ENCODE results near the gene CYTH3.

CYTH3 gene

GRCh38 chr7:6260291-6261187 lies 11.9 kb downstream of the CYTH3 start:
- H3K27ac ChIP-seq = peak overlapping the region in 20 of 21 experiments; percentile 1 to 86 (median 64)

GRCh38 chr7:6259257-6259656 lies 13.2 kb downstream of the CYTH3 start:
- peak overlapping the region in 13 of 21 experiments; percentile 3 to 78 (median 40) for H3K27ac ChIP-seq

More at GRCh38 chr7:6260291-6261187, 11.9 kb downstream of the CYTH3 start:
- no peak overlapping the region for H3K4me3 ChIP-seq

DNA sequence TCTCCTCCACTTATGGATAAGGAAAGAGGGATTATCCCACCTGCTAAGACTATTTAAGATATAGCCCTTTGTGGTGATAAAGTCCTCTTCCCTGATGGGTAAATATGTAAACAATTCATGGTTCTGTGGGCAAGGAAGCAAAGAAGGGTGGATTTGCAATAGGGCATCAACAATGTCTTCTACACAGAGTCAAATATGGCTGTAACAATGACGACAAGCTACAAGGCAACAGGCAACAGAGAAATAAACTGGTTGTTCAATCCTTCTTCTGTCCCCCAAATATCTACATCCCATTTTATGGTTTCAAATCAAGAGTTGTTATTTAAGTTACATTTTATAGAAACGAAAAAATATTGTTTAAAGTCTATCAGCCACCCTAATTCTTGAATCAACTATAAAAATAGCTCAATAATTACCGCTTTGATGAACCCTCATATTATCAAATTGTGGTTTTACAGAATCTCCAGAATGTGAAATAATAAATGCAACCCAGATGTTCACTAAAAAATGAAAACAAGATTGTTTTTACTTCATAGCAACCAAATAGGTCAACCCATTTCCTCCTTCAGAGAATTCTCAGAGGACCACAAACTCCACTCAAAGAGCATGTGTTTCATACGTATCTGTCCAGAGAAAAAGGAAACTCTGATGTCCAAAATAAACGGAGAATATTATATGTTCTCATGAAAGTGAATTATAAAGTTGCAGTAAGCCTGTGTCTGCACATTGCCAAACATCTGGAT lies 13.8 kb downstream of the CYTH3 start:
- no peak overlapping the region for H3K4me3 ChIP-seq
- H3K27ac ChIP-seq = peak overlapping the region in 17 of 21 experiments; percentile 1 to 81 (median 39)

More at GRCh38 chr7:6259257-6259656, 13.2 kb downstream of the CYTH3 start:
- no peak overlapping the region for H3K4me3 ChIP-seq

DNA sequence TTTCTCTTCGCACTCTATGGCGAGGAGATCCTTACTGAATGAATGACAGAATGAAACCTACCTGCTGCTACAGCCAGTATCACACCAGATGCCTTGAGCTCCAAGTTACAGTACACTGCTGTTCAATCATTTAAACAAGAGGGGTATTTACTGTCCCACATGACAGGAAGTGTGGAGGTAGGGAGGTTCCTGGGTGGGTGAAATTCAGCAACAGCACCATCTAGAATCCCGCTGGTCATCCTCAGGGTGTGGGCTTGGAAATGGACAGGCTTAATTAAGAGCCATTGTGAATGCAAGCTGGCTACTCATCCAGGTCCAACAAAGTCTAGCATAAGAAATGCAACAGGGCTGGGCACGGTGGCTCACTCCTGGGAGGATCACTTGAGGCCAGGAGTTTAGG lies 14.7 kb downstream of the CYTH3 start:
- Histone ChIP-seq H3K27ac (peak overlapping the region in 15 of 21 experiments; percentile 1 to 81 (median 32)), H3K4me3 (no peak overlapping the region)

- Histone ChIP-seq H3K4me3 (no peak overlapping the region), H3K27ac (peak overlapping the region in 16 of 21 experiments; percentile 1 to 81 (median 46))
Measured at GRCh38 chr7:6256677-6257535, 15.5 kb downstream of the CYTH3 start.

DNA sequence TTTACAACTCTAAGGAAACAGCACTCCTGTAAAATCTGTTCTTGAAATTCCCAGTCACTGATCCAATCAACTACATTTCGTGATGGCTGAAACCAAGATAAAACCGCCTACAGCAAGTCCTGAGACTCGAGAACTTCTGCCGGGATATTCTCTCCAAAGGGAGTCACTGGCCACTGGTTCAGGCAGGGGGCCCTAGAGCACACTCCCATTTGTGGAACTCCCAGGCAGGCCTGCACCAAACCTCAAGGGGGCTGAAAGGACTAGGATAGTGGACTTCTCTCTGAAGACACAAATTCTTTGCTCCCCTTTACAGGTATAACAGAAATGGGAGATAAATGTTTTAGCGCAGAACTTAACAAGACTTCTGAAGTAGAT lies 16.3 kb downstream of the CYTH3 start:
- no peak overlapping the region for H3K4me3 ChIP-seq
- peak overlapping the region in 19 of 21 experiments; percentile 1 to 81 (median 39) for H3K27ac ChIP-seq

DNA sequence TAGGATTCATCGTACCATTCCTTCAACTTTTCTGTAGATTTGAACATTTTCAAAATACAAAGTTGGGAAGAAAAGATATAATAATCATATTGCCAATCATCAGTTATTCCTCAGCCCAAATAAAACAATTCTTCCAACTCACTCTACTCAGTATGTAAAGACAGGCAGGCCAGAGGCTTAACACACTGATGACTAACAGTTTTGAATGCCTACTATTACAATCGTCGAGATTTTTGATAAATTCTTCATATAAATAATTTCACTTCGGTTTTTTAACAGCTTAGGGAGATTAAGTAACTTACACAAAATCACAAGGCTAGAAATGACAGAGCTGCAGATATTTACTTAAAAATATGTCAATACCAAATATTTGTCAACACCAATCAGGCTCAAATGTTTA lies 17.6 kb downstream of the CYTH3 start:
- no peak overlapping the region for H3K4me3 ChIP-seq
- peak overlapping the region in 3 of 21 experiments; percentile 7 to 81 (median 11) for H3K27ac ChIP-seq

DNA sequence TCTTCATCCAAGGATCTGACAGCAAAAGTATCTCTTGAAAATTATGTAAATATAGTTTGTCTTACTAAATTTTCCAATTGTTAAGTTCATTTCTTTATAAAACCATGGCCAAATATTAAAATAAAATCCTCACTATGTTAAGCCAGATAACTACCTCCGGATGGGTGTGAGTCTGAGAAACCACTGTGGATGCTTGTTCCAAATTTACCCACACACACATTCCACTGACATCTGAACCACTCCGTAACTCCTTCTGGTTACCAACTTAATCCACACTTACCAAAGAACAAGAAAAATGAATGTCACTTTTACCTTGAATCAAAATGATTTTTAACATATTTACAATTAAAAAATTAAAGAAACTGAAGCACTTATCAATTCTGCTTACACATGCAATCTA lies 19.7 kb downstream of the CYTH3 start:
- Histone ChIP-seq H3K4me3 (no peak overlapping the region), H3K27ac (peak overlapping the region in 3 of 21 experiments; percentile 11 to 47 (median 46))

DNA sequence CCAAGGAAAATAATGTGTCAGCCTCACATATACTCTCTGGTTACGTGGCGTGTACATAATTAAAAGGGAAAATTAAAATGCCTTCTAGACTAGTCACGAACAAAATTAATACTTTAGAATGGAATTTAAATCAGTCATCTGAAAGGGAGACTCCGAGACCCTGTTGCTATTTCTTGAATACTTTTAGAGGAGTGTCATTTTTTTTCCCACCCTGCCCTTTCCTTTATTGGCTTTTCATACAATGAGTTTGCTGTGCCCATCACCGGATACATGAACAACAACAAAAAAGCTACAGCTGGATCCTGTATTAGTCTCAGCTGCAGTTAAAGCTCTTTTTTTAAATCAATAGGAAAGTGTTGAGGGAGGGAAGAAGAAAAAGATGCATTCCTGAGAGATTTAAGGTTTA lies 20.1 kb downstream of the CYTH3 start:
- Histone ChIP-seq H3K27ac (peak overlapping the region in 5 of 21 experiments; percentile 1 to 57 (median 46)), H3K4me3 (no peak overlapping the region)

- H3K4me3 ChIP-seq = no peak overlapping the region
- peak overlapping the region in 4 of 21 experiments; percentile 8 to 78 (median 52) for H3K27ac ChIP-seq
Measured at GRCh38 chr7:6251653-6252052, 20.8 kb downstream of the CYTH3 start.

DNA sequence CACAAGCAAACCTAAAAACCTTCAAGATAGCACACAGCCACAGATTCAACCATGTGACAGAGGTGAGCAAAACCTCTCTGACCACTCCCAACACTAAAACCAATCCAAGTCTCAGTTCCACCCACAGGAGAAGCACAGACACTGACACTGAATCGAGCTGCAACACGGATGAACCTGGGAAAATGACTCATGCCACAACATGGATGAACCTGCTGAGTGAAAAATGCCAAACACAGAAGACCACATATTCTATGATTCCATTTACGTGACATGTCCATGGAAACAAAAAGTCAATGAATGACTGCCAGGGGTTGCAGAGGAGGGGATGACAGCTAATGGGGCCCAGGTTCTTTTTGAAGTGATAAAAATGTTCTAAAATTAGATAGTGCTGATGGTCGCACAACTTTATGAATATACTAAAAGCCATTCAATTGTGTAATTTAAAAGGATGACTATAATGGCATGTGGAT lies 22.0 kb downstream of the CYTH3 start:
- no peak overlapping the region for H3K4me3 ChIP-seq
- H3K27ac ChIP-seq = peak overlapping the region in 7 of 21 experiments; percentile 12 to 78 (median 34)

DNA sequence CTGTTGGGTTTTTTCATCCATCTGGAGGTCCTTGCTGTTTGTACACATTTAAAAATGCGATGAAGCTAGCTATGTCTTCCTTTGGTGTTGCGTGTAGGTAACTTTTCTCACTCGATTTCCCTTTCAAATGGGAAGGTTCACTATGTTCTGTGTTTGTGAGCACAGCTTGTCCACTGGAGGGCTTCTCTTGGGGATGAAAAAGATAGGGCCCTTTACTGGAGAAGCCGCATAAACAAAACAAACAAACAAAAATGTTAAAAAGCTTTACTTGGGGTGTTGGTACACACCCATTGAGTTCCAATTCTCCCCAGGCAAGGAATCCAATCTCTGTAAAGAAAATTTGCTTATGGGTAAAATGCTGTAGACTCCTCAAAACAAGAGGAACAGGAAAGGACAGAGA lies 23.4 kb downstream of the CYTH3 start:
- no peak overlapping the region for H3K27ac ChIP-seq
- H3K4me3 ChIP-seq = no peak overlapping the region

DNA sequence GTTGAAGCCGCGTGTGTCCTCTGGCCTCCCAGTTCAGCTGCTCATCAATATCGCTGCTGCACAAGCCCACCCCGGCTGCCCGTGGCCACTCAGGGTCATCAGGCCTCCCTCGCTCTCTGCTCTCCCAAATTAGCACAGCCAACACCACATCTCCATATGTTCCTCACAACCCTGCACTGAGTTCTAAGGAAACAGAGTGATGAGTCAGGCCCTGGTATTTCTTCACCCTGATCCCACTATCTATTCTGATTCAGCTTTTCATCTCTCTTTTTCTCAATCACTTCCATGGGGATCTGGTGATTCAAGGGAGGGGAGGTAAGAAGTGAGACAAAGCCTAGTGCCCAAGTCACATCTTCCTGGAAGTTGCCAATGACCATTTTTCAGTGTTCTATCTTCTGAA lies 23.8 kb downstream of the CYTH3 start:
- Histone ChIP-seq H3K4me3 (no peak overlapping the region), H3K27ac (peak overlapping the region in 1 of 21 experiments; percentile 44)

- Histone ChIP-seq H3K27ac (no peak overlapping the region), H3K4me3 (no peak overlapping the region)
Measured at GRCh38 chr7:6246251-6246917, 26.0 kb downstream of the CYTH3 start.

GRCh38 chr7:6244021-6244420 lies 28.4 kb downstream of the CYTH3 start:
- Histone ChIP-seq H3K4me3 (no peak overlapping the region), H3K27ac (no peak overlapping the region)

GRCh38 chr7:6243168-6243567 lies 29.3 kb downstream of the CYTH3 start:
- Histone ChIP-seq H3K27ac (peak overlapping the region in 1 of 21 experiments; percentile 35), H3K4me3 (no peak overlapping the region)

DNA sequence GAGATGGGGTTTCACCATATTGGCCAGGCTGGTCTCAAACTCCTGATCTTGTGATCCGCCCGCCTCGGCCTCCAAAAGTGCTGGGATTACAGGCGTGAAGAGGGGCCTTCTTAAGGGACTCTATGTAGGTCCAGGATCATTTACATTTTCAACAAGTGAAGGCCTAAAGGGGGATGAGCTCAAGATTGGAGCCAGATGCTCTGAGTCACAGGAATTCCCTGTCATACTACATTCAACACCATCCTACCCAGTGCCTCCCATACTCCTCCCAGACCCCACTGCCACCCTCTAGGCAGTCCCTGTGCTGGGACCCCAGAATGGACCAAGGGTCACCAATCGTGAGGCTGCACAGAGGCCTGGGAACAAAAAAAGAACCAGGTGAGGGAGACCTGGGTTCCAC lies 29.9 kb downstream of the CYTH3 start:
- no peak overlapping the region for H3K4me3 ChIP-seq

GRCh38 chr7:6241607-6241973 lies 30.8 kb downstream of the CYTH3 start:
- no peak overlapping the region for H3K27ac ChIP-seq
- H3K4me3 ChIP-seq = no peak overlapping the region

More for the DNA sequence above, 29.9 kb downstream of the CYTH3 start:
- H3K27ac ChIP-seq = peak overlapping the region in 1 of 21 experiments; percentile 35
